ENCODE results near the gene ERBB4.
"Not testable (repeated sequence)": the region's sequence is repeated elsewhere in the genome, so short reads cannot be mapped to it uniquely, and the experiment has no call there.

Gene ERBB4

GRCh38 chr2:212191438-212191837 lies 347.2 kb downstream of the ERBB4 start:
- not testable (repeated sequence) for H3K14ac ChIP-seq (ENCODE audit: low read length); H3K18ac ChIP-seq (ENCODE audit: low read length); H3K4me3 ChIP-seq (ENCODE audit: low read length in 2 of 2); H3K27me3 ChIP-seq (ENCODE audit: control insufficient read depth in 3 of 3, insufficient read depth in 3 of 3, low read depth in 1 of 3, low read length in 3 of 3); H3K9me3 ChIP-seq (replicated peaks in 1 of 2; ENCODE audit: control insufficient read depth in 2 of 2, insufficient read depth in 1 of 2, low read depth in 1 of 2, low read length in 2 of 2); H3K4ac ChIP-seq (ENCODE audit: low read length); H3K4me2 ChIP-seq (ENCODE audit: insufficient read depth, low read length, poor library complexity, severe bottlenecking); H3K23ac ChIP-seq (ENCODE audit: low read depth, low read length, poor library complexity); H2BK12ac ChIP-seq (ENCODE audit: low read length); H3K36me3 ChIP-seq (replicated peaks in 1 of 2; ENCODE audit: control insufficient read depth in 2 of 2, insufficient read depth in 2 of 2, low read length in 2 of 2); H3K9ac ChIP-seq (ENCODE audit: low read depth, low read length, poor library complexity); H2AFZ ChIP-seq (ENCODE audit: low read length); H2BK15ac ChIP-seq (ENCODE audit: low read length); DNase-seq (ENCODE audit: low spot score); H3K4me1 ChIP-seq (ENCODE audit: control insufficient read depth in 2 of 2, insufficient read depth in 1 of 2, low read depth in 1 of 2, low read length in 2 of 2); H4K8ac ChIP-seq (ENCODE audit: low read depth, low read length); H3K27ac ChIP-seq (replicated peaks; ENCODE audit: low read length); H2BK120ac ChIP-seq (ENCODE audit: low read depth, low read length); H2BK5ac ChIP-seq (ENCODE audit: low read length); H3K79me1 ChIP-seq (ENCODE audit: low read depth, low read length); H2AK5ac ChIP-seq (ENCODE audit: low read depth, low read length); H4K91ac ChIP-seq (ENCODE audit: low read depth, low read length, poor library complexity)
- WGBS, 2 donors (ENCODE audit: extremely low coverage in 2 of 2, insufficient read length in 2 of 2, insufficient replicate concordance in 1 of 2): no CpG with 5 or more reads among the region's 8 CpGs

GRCh38 chr2:212186166-212186565 lies 352.4 kb downstream of the ERBB4 start:
- H3K4me2 ChIP-seq (ENCODE audit: insufficient read depth, low read length, poor library complexity, severe bottlenecking): no peak overlapping the region
- no CpG with 5 or more reads among the region's 3 CpGs for WGBS, 2 donors (ENCODE audit: extremely low coverage in 2 of 2, insufficient read length in 2 of 2, insufficient replicate concordance in 1 of 2)

GRCh38 chr2:212181646-212182045 lies 357.0 kb downstream of the ERBB4 start:
- Histone ChIP-seq H3K4ac (ENCODE audit: low read length) (no peak overlapping the region), H4K91ac (ENCODE audit: low read depth, low read length, poor library complexity) (no peak overlapping the region), H3K79me1 (ENCODE audit: low read depth, low read length) (no peaks in the 10 kb centered on the region), H3K4me3 (ENCODE audit: low read length in 2 of 2) (no peak overlapping the region), H3K23ac (ENCODE audit: low read depth, low read length, poor library complexity) (no peak overlapping the region), H3K27ac (replicated peaks; ENCODE audit: low read length) (no peak overlapping the region), H2BK15ac (ENCODE audit: low read length) (no peak overlapping the region), H2BK5ac (ENCODE audit: low read length) (no peak overlapping the region), H4K8ac (ENCODE audit: low read depth, low read length) (no peak overlapping the region), H3K4me1 (ENCODE audit: control insufficient read depth in 2 of 2, insufficient read depth in 1 of 2, low read depth in 1 of 2, low read length in 2 of 2) (no peaks in the 10 kb centered on the region), H3K9ac (ENCODE audit: low read depth, low read length, poor library complexity) (no peak overlapping the region), H3K36me3 (replicated peaks in 1 of 2; ENCODE audit: control insufficient read depth in 2 of 2, insufficient read depth in 2 of 2, low read length in 2 of 2) (no peaks in the 10 kb centered on the region), H3K27me3 (ENCODE audit: control insufficient read depth in 3 of 3, insufficient read depth in 3 of 3, low read depth in 1 of 3, low read length in 3 of 3) (no peaks in the 10 kb centered on the region), H3K4me2 (ENCODE audit: insufficient read depth, low read length, poor library complexity, severe bottlenecking) (no peak overlapping the region), H3K14ac (ENCODE audit: low read length) (no peak overlapping the region), H2AFZ (ENCODE audit: low read length) (no peak overlapping the region), H3K9me3 (replicated peaks in 1 of 2; ENCODE audit: control insufficient read depth in 2 of 2, insufficient read depth in 1 of 2, low read depth in 1 of 2, low read length in 2 of 2) (no peaks in the 10 kb centered on the region), H2AK5ac (ENCODE audit: low read depth, low read length) (no peak overlapping the region), H2BK12ac (ENCODE audit: low read length) (no peak overlapping the region), H3K18ac (ENCODE audit: low read length) (no peak overlapping the region), H2BK120ac (ENCODE audit: low read depth, low read length) (no peak overlapping the region)
- no peak for DNase-seq (ENCODE audit: low spot score)
- no CpG with 5 or more reads among the region's 1 CpG for WGBS, 2 donors (ENCODE audit: extremely low coverage in 2 of 2, insufficient read length in 2 of 2, insufficient replicate concordance in 1 of 2)

More at GRCh38 chr2:212186166-212186565, 352.4 kb downstream of the ERBB4 start:
- Histone ChIP-seq H4K8ac (ENCODE audit: low read depth, low read length) (no peak overlapping the region), H3K4me1 (ENCODE audit: control insufficient read depth in 2 of 2, insufficient read depth in 1 of 2, low read depth in 1 of 2, low read length in 2 of 2) (no peaks in the 10 kb centered on the region), H2AFZ (ENCODE audit: low read length) (no peak overlapping the region), H3K4ac (ENCODE audit: low read length) (no peak overlapping the region), H3K9me3 (replicated peaks in 1 of 2; ENCODE audit: control insufficient read depth in 2 of 2, insufficient read depth in 1 of 2, low read depth in 1 of 2, low read length in 2 of 2) (no peaks in the 10 kb centered on the region), H3K79me1 (ENCODE audit: low read depth, low read length) (no peaks in the 10 kb centered on the region), H3K18ac (ENCODE audit: low read length) (no peak overlapping the region), H3K4me3 (ENCODE audit: low read length in 2 of 2) (no peak overlapping the region), H3K36me3 (replicated peaks in 1 of 2; ENCODE audit: control insufficient read depth in 2 of 2, insufficient read depth in 2 of 2, low read length in 2 of 2) (no peaks in the 10 kb centered on the region), H2BK5ac (ENCODE audit: low read length) (no peak overlapping the region), H2BK12ac (ENCODE audit: low read length) (no peak overlapping the region), H3K27me3 (ENCODE audit: control insufficient read depth in 3 of 3, insufficient read depth in 3 of 3, low read depth in 1 of 3, low read length in 3 of 3) (no peaks in the 10 kb centered on the region), H2BK15ac (ENCODE audit: low read length) (no peak overlapping the region), H3K9ac (ENCODE audit: low read depth, low read length, poor library complexity) (no peak overlapping the region), H3K27ac (replicated peaks; ENCODE audit: low read length) (no peak overlapping the region), H3K23ac (ENCODE audit: low read depth, low read length, poor library complexity) (no peak overlapping the region), H3K14ac (ENCODE audit: low read length) (no peak overlapping the region), H4K91ac (ENCODE audit: low read depth, low read length, poor library complexity) (no peak overlapping the region), H2AK5ac (ENCODE audit: low read depth, low read length) (no peak overlapping the region), H2BK120ac (ENCODE audit: low read depth, low read length) (no peak overlapping the region)
- no peak for DNase-seq (ENCODE audit: low spot score)

GRCh38 chr2:212180408-212181083 lies 358.1 kb downstream of the ERBB4 start:
- no peak overlapping the region for H3K4ac ChIP-seq (ENCODE audit: low read length)
- H3K27ac ChIP-seq (replicated peaks; ENCODE audit: low read length): no peak overlapping the region
- no CpG with 5 or more reads among the region's 3 CpGs for WGBS, 2 donors (ENCODE audit: extremely low coverage in 2 of 2, insufficient read length in 2 of 2, insufficient replicate concordance in 1 of 2)
- H2AK5ac ChIP-seq (ENCODE audit: low read depth, low read length): no peak overlapping the region
- no peaks in the 10 kb centered on the region for H3K36me3 ChIP-seq (replicated peaks in 1 of 2; ENCODE audit: control insufficient read depth in 2 of 2, insufficient read depth in 2 of 2, low read length in 2 of 2)
- no peak overlapping the region for H2AFZ ChIP-seq (ENCODE audit: low read length)
- H2BK15ac ChIP-seq (ENCODE audit: low read length): no peak overlapping the region
- H3K27me3 ChIP-seq (ENCODE audit: control insufficient read depth in 3 of 3, insufficient read depth in 3 of 3, low read depth in 1 of 3, low read length in 3 of 3): no peaks in the 10 kb centered on the region
- H3K79me1 ChIP-seq (ENCODE audit: low read depth, low read length): no peaks in the 10 kb centered on the region
- no peak overlapping the region for H3K4me3 ChIP-seq (ENCODE audit: low read length in 2 of 2)
- no peak overlapping the region for H2BK120ac ChIP-seq (ENCODE audit: low read depth, low read length)
- no peak overlapping the region for H3K9ac ChIP-seq (ENCODE audit: low read depth, low read length, poor library complexity)
- H3K14ac ChIP-seq (ENCODE audit: low read length): no peak overlapping the region
- no peak overlapping the region for H3K4me2 ChIP-seq (ENCODE audit: insufficient read depth, low read length, poor library complexity, severe bottlenecking)
- H3K23ac ChIP-seq (ENCODE audit: low read depth, low read length, poor library complexity): no peak overlapping the region
- no peak overlapping the region for H2BK12ac ChIP-seq (ENCODE audit: low read length)
- H4K8ac ChIP-seq (ENCODE audit: low read depth, low read length): no peak overlapping the region
- no peak overlapping the region for H2BK5ac ChIP-seq (ENCODE audit: low read length)
- DNase-seq (ENCODE audit: low spot score): no peak
- no peak overlapping the region for H4K91ac ChIP-seq (ENCODE audit: low read depth, low read length, poor library complexity)
- no peak overlapping the region for H3K18ac ChIP-seq (ENCODE audit: low read length)
- no peaks in the 10 kb centered on the region for H3K4me1 ChIP-seq (ENCODE audit: control insufficient read depth in 2 of 2, insufficient read depth in 1 of 2, low read depth in 1 of 2, low read length in 2 of 2)
- H3K9me3 ChIP-seq (replicated peaks in 1 of 2; ENCODE audit: control insufficient read depth in 2 of 2, insufficient read depth in 1 of 2, low read depth in 1 of 2, low read length in 2 of 2): no peaks in the 10 kb centered on the region

Data from neuronal stem cell (in vitro differentiated cells).